K562 (cell line): ENCODE results near the gene GYS1. TPM values are rescaled to one million over a fixed set of nuclear protein-coding genes. Genes with fewer than 3 reads are reported as not detected.

ENCODE experiments used
- AFF1 ChIP-seq, 2 experiments: fragments of 450-650 bp; IDR thresholded peaks; 2 replicates each; pipeline ENCODE4 v1.6.1; 2018; ENCODE audit warnings: mild to moderate bottlenecking in 2 of 2, low read depth in 1 of 2; ENCODE audit not compliant: partially characterized antibody in 2 of 2
- ARID3A ChIP-seq: IDR thresholded peaks from 2 replicates; pipeline ENCODE4 v1.6.1; 2012; ENCODE audit warnings: low read depth, low read length, improper control_type of control experiment, borderline replicate concordance
- BRD4 ChIP-seq: fragments of 200-600 bp; sonication (generic); IDR thresholded peaks from 2 replicates; pipeline ENCODE4 v1.6.1; 2017; ENCODE audit warnings: inconsistent platforms
- CBFA2T2 ChIP-seq: fragments of 450-650 bp; conservative IDR thresholded peaks from 2 replicates; pipeline ENCODE4 v1.6.1; 2017; ENCODE audit warnings: mild to moderate bottlenecking
- CBX1 ChIP-seq: sonication (generic); IDR thresholded peaks from 2 replicates; pipeline ENCODE4 v1.6.1; 2016; ENCODE audit warnings: antibody characterized with exemption, low read depth, mild to moderate bottlenecking
- CC2D1A ChIP-seq: fragments of 450-650 bp; IDR thresholded peaks from 2 replicates; pipeline ENCODE4 v1.6.1; 2017; ENCODE audit warnings: mild to moderate bottlenecking
- CREBBP ChIP-seq: IDR thresholded peaks from one replicate; pipeline ENCODE4 v1.6.1; 2012; ENCODE audit warnings: low read depth, mild to moderate bottlenecking, control low read depth, inconsistent platforms, low read length
- PML ChIP-seq: IDR thresholded peaks from 2 replicates; pipeline ENCODE4 v1.6.1; 2012; ENCODE audit warnings: low read length, inconsistent platforms
- POLR2H ChIP-seq: IDR thresholded peaks from 2 replicates; pipeline ENCODE4 v1.6.1; 2016; ENCODE audit warnings: missing genetic modification characterization, low read depth, mild to moderate bottlenecking, control low read depth, missing compliant biosample characterization, moderate library complexity
- PTRF ChIP-seq: fragments of 450-650 bp; IDR thresholded peaks from 2 replicates; pipeline ENCODE4 v1.6.1; 2016; ENCODE audit warnings: mild to moderate bottlenecking, missing genetic modification characterization, missing compliant biosample characterization
- ZNF134 ChIP-seq: fragments of 250-450 bp; sonication (Bioruptor Pico); conservative IDR thresholded peaks from 2 replicates; pipeline ENCODE4 v1.4.0; 2020
- ZNF395 ChIP-seq: fragments of 200-800 bp; sonication (Bioruptor generic); IDR thresholded peaks from 2 replicates; pipeline ENCODE4 v1.6.1; 2017; ENCODE audit warnings: missing genetic modification characterization, missing compliant biosample characterization
- polyA plus RNA-seq, 8 experiments: library from polyadenylated mRNA; depleted of rRNA in 4 of 8; stranded (reverse) in 5 of 8; unstranded in 3 of 8; fragments of >200 nt; fragmentation: Nextera tagmentation in 2 of 8; fragmentation: Illumina TruSeq in 1 of 8; extraction: Ambion mirVana in 2 of 8; extraction: Trizol in 1 of 8; gene quantifications; 2 replicates each; pipeline versions ENCODE4 v1.2.1 to v1.2.3, GENCODE V29; 2011 to 2014; ENCODE audit warnings: inconsistent platforms in 1 of 8, missing spikeins in 1 of 8
- total RNA-seq, 7 experiments: library from RNA; depleted of rRNA in 6 of 7; stranded (reverse); fragments of >200 nt in 6 of 7; fragmentation: Illumina TruSeq in 2 of 7; extraction: Trizol in 2 of 7; gene quantifications; 2 replicates each; pipeline versions ENCODE4 v1.2.1 to v1.2.3, GENCODE V29; 2011 to 2021; ENCODE audit warnings: low replicate concordance in 1 of 7

Gene GYS1
- total and polyA plus RNA-seq, 9 of the 15 experiments (the other 6 are each of a cell fraction or from before 2014, with no cell fraction given) = 1.9 to 31.1 (median 15.2) TPM

DNA sequence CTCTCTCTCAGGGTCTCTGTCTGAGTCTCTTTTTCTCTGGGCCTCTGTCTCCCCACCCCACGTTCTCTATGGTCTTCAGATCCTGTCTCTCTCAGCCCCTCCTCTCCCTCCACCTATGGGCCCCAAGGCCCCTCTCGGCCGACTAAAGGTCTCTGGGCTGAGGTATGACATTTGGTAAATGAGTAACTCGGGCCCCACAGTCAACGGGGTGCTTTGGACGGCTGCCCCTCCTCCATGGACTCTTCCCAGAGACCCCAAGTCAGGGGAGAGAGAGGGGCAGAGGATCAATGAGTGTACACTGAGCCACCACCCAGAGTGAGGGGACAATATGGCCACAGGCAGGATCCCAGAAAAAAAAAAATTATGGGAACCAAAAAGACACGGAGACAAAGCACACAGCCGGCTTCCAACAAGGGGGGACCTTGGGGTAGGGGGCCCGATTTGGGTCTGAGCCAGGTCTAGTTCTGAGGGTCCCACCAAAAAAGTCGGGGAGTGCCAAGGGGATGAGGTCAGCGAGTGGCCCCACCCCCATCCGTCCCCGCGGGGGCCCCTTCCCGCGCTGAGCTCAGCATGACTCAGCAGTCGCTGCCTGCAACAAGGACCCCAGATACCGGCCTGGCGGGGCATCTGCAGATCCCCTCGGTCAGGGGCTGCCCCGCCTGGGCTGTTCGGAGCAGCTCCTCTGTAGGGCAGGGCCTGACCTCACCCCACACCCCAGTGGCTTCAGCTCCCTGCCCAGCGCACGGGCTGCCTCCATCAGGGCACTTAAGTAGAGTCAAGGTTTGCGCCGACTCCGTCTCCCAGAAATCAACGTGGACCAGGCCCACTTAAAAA lies 29.5 kb downstream of the GYS1 start (continued):
- TF ChIP-seq AFF1 (IDR thresholded peaks at IDR 0.05; ENCODE audit: low read depth in 1 of 2, partially characterized antibody in 2 of 2) (peak; percentile 71 to 74), ZNF134 (CRISPR knock-in tag) (peak; percentile 56; the same call in 1 of the 2 replicates), CREBBP (no peak), CC2D1A (no peak), CBFA2T2 (no peak), ZNF395 (CRISPR knock-in tag) (peak; percentile 96), PTRF (tag) (peak; percentile 79), PML (peak; percentile 68; the same call in 1 of the 2 replicates), POLR2H (tag) (peak; percentile 62), ARID3A (no peak), BRD4 (peak; percentile 67), CBX1 (0 out of 2 replicates have a peak, but pooled peaks have one; percentile 20)
